Chondrocyte (in vitro differentiated cells): ENCODE data around the gene FGFR3. TPM values are rescaled to one million over a fixed set of nuclear protein-coding genes. Genes with fewer than 3 reads are reported as not detected.

Experiments
- DNase-seq: peaks from one replicate; pipeline ENCODE4 v3.0.0; 2021; ENCODE audit warnings: mixed read lengths, low spot score
- H3K27ac Mint-ChIP-seq: one replicate; pipeline ENCODE4 v1.8.0; 2021; ENCODE audit warnings: mild to moderate bottlenecking, moderate library complexity, mixed read lengths; ENCODE audit not compliant: unreplicated experiment
- H3K27me3 Mint-ChIP-seq: 2 replicates; pipeline ENCODE4 v1.8.0; 2021; ENCODE audit warnings: low read depth, mixed read lengths
- H3K36me3 Mint-ChIP-seq: 2 replicates; pipeline ENCODE4 v1.8.0; 2021; ENCODE audit warnings: low read depth, mixed read lengths
- H3K4me1 Mint-ChIP-seq: 2 replicates; pipeline ENCODE4 v1.8.0; 2021; ENCODE audit warnings: low read depth, mild to moderate bottlenecking, mixed read lengths
- H3K4me3 Mint-ChIP-seq: one replicate; pipeline ENCODE4 v1.8.0; 2021; ENCODE audit warnings: mild to moderate bottlenecking, moderate library complexity, mixed read lengths; ENCODE audit not compliant: unreplicated experiment
- H3K9me3 Mint-ChIP-seq: 2 replicates; pipeline ENCODE4 v1.8.0; 2021; ENCODE audit warnings: low read depth, mixed read lengths
- CTCF ChIP-seq: fragments of 200-600 bp; sonication (generic); IDR thresholded peaks from 2 replicates; pipeline ENCODE4 v1.5.0; 2021; ENCODE audit warnings: antibody characterized with exemption, mild to moderate bottlenecking, moderate library complexity
- total RNA-seq: library from RNA; stranded (reverse); gene quantifications from 3 replicates; pipeline ENCODE4 v1.2.1, GENCODE V29; 2021

The FGFR3 gene
- total RNA-seq, 1 donor from 2014 or later = 1.3 TPM

GRCh38 chr4:1796486-1797204 is 3.6 kb downstream of the FGFR3 start:
- no peaks in the 10 kb centered on the region for H3K9me3 Mint-ChIP-seq
- no peak overlapping the region for H3K4me3 Mint-ChIP-seq
- H3K4me1 Mint-ChIP-seq = no peaks in the 10 kb centered on the region
- H3K27ac Mint-ChIP-seq = no peak overlapping the region
- no peak for TF ChIP-seq CTCF
- H3K27me3 Mint-ChIP-seq = peaks cover 3% of the 10 kb centered on the region
- no peak for DNase-seq
- no peaks in the 10 kb centered on the region for H3K36me3 Mint-ChIP-seq

- Mint-ChIP-seq H3K27ac (no peak overlapping the region), H3K36me3 (no peaks in the 10 kb centered on the region), H3K9me3 (no peaks in the 10 kb centered on the region), H3K4me3 (no peak overlapping the region), H3K4me1 (no peaks in the 10 kb centered on the region), H3K27me3 (peaks cover 3% of the 10 kb centered on the region)
- no peak for TF ChIP-seq CTCF
- no peak for DNase-seq
Observed at GRCh38 chr4:1797298-1797860, 4.3 kb downstream of the FGFR3 start.

DNA sequence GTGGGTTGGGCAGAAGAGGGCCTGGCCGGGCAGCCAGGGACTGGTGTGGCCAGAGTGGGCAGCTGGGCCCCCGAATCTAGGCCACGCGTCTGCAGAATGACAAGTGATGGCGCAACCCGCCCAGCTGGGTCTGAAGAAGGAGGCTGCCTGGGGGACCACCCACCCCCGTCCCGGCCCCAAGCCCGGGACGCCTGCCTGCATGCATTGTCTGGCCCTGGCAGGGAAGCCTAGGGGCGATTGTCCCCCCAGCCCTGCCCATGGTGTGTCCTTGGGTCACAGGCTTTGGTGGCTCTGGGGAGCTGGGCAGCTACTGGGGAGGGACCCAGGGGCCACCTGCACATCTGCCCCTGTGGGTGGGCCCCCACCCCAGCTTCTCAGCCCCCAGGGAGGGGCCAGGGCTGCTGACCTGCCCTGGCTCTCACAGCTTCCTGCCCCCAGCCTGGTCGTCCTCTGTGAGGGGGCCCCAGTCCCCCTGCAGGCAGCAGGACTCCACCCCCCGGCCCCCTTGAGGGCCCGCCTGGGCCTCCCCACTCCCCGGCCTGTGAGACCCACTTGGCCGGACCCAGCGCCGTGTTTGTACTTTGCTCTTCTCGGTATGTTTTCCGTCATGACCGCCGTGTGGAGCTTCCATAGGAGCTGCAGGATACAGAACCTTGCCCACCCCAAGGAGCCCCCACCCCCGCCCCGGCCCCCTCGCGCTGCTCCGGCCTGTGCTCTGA is 4.9 kb downstream of the FGFR3 start:
- no peak overlapping the region for H3K4me3 Mint-ChIP-seq
- no peak overlapping the region for H3K27ac Mint-ChIP-seq
- DNase-seq = no peak
- no peak for TF ChIP-seq CTCF
- H3K9me3 Mint-ChIP-seq = no peaks in the 10 kb centered on the region
- no peaks in the 10 kb centered on the region for H3K4me1 Mint-ChIP-seq
- peaks cover 3% of the 10 kb centered on the region for H3K27me3 Mint-ChIP-seq
- H3K36me3 Mint-ChIP-seq = no peaks in the 10 kb centered on the region

DNA sequence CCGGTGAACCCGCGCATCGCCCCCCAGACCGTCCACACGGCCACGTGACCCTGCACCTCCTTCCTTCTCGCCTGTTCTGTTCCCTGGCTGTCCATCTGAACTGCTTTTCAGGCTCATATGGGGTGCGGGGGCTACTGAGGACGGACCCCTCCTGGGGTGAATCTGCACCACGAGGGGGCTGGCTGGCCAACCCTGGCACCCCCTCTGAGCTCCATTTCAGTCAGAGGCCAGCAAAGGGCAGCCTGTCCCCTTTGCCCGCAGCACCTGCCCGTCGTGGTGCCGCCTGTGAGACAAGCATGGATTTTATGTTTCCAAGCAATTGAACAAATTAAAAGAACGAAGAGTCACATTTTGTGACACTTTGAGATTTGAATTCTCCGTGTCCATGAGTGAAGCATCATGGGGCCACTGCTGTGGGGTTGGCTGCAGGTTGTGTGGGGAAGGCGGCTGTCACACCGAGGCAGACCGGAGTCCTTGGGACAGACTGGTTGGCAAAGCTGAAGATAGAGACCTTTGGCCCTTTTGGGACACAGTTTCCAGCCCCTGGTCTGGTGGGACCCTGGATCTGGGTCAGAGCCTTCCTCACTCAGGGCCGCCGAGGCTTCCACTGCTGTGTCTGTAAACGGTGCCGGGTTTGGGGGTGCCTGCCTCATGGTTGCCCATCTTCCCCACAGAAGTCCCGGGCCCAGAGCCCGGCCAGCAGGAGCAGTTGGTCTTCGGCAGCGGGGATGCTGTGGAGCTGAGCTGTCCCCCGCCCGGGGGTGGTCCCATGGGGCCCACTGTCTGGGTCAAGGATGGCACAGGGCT is 5.7 kb downstream of the FGFR3 start:
- Mint-ChIP-seq H3K36me3 (no peaks in the 10 kb centered on the region), H3K27me3 (peaks cover 3% of the 10 kb centered on the region), H3K9me3 (no peaks in the 10 kb centered on the region), H3K27ac (no peak overlapping the region), H3K4me1 (no peaks in the 10 kb centered on the region), H3K4me3 (no peak overlapping the region)
- DNase-seq = no peak
- no peak for TF ChIP-seq CTCF
